Amniotic epithelial cell (primary cell): ENCODE results near the gene STOML1.

ENCODE experiments used
- DNase-seq: peaks from one replicate; pipeline ENCODE4 v3.0.0-alpha.2; 2010; ENCODE audit warnings: low read depth

Gene STOML1

DNA sequence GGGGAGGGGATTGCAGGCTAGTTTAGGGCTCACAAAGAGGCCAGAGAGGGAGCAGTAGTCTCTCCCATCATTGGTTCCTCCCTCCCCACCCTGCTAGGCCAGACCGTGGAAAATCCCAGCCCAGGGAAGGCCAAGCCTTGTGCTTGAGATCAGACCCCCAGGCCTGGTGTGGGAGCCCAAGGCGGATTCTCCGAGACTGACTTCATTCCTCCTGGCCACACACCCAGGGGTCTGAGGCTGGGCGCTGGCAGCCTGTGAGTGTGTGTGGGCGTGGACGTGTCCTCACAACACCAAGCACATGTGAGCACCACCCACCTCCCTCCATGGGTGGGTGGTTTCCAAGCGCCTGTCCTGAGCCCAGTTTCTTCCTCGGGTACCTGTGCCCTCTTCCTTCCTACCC lies 61.7 kb downstream of the STOML1 start:
- DNase-seq: peak; percentile 76

DNA sequence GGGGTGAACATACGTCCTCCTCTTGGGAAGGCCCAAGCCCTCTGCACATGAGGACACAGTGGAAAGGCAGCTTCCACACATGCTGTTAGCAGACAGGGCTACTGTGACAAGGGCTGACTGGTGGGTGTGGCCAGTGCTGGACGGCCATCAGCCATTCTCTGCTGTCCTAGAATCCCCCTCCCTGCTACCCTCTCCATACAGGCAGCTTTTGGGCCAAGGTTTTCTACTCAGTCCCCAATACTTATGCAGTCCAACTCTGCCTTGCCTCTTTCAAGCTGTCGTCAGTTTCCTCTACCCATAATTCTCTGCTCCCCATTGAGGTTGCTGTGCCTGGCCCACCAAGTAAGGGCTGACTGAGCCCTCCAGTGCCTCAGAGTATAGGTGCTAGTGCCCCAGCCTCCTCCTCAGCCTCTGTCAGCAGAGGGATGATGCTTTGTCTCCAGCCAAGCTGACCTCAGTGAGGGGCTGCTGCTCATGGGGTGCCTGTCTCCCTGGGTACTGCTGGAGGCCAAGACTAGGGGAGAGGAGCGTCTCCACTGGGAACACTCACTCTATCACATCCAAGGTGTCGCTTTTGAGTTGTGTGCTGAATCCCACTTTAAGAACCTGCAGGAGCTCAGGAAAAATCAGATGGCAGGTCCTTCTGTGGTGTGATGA lies 63.0 kb downstream of the STOML1 start:
- DNase-seq: no peak
